NCI-H345 treated with DMSO at 0.1 percent for 48 hours (cell line): ENCODE measurements around the gene SYCE3.

Experiments
- DNase-seq: peaks from one replicate; lab custom pipeline; 2025; ENCODE audit not compliant: unreplicated experiment; lab: John Stamatoyannopoulos, UW

The SYCE3 gene

GRCh38 chr22:50600967-50601668 is 38.4 kb upstream of the SYCE3 start:
- DNase-seq: no peak

GRCh38 chr22:50600538-50600937 is 37.8 kb upstream of the SYCE3 start, which contains the start of gene MAPK8IP2:
MAPK8IP2 (plus strand) TSS chr22:50600793; CDS start chr22:50600819, 26 bp downstream.
- no peak for DNase-seq

DNA sequence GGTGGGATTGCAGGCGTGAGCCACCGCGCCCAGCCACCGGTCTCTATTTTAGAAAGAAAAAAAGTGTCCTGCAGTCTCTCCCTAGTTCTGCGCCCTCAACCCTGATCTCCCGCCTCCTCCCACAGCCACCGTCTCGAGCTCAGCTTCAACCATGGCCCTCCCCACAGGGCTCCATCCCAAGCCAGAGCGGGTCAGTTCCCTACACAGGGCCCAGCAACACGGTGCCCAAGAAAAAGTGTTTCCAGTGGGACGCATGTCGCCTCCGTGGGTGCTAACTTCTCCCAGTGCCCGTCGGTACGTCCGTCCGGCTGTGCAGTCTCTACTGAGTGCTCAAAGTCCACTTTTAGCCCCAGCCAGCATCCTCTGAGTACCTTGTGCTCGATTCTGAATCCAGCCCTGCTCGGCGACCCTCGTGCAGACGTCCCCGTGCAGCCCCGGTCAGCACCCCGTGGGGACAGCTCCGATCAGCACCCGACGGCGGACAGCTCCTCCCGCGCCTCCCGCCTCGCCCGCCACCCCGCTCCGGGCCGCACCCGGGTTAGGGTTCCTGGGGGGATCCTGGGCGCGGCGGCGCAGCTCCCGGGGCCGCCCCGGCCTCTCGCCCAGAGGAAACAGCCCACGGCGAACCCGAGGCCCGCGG is 37.2 kb upstream of the SYCE3 start:
- DNase-seq: no peak

DNA sequence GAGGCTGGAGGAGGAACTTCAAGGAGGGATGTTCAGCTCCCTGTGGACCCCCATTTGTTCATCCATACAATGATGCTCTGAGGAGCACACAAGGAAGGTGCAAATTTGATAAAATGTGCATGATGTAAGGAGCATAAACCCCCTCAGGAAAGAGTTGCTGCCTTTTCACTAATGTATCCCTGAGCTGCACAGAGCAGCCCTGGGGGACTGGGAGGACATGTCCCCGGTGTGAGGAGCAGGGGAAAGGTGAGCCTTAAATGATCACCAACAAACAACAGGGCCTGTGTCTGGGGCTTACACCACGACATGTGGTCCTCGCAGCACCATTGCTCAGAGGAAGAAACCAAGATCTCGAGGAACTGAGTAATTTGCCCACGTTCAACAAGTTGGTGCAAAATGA is 34.4 kb upstream of the SYCE3 start:
- DNase-seq: no peak

- no peak for DNase-seq
Observed at GRCh38 chr22:50595189-50595588, 32.5 kb upstream of the SYCE3 start.

GRCh38 chr22:50587407-50587806 is 24.7 kb upstream of the SYCE3 start:
- no peak for DNase-seq

DNA sequence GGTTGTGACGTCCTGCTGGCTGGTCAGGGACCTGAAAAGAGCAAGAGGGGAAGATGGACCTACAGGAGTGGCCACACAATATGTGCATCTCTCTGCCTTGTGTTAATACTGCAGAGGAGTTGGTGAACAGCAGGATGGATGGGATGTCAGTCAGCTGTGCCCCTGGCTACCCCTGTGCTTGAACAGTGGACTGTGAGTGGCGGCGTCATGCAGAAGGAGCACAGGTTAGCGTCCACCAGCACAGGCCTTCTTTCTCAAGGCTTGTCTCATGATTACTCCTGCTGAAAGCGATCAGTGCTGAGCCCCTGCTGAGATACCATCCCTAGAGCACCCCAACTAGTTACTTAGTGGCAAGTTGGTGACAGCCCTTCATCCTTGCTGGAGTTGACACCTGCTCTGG is 23.7 kb upstream of the SYCE3 start:
- DNase-seq: no peak

DNA sequence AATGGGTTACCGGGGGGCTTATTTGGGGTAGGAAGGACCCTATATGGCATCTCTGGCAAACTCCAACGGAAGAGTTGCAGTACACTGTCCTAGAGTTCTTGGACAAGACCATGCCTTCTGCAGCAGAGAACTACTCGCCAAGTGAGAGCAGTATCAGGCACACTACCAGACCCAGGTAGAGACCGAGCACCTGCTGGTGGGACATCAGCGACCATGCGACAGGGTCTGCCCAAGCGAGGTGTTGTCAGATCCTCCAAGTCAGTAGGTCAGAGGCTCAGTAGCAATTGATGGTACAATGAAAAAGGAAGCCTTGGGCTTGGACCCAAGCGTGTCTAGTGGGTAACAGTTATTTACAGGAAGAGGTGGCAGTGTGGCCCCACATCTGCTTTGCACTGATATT is 23.1 kb upstream of the SYCE3 start:
- no peak for DNase-seq

DNA sequence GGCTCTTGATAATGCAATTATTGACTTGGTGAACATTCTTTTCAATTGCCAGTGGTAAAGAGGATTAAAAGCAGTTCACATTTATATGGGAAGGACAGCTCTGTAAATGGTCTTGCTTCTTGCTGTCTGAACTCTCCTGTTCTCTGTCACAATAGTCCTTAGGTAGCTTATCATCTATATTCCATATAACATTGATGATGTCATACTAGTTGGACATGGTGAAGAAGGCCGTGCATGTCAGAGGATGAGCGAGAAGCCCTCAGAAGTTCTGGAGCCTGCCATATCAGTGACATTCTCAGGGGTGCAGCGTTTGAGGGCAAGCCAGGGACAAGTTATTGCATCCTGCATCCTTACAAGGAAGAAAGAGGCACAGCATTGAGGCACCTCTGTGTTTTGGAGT is 22.5 kb upstream of the SYCE3 start:
- DNase-seq: no peak

DNA sequence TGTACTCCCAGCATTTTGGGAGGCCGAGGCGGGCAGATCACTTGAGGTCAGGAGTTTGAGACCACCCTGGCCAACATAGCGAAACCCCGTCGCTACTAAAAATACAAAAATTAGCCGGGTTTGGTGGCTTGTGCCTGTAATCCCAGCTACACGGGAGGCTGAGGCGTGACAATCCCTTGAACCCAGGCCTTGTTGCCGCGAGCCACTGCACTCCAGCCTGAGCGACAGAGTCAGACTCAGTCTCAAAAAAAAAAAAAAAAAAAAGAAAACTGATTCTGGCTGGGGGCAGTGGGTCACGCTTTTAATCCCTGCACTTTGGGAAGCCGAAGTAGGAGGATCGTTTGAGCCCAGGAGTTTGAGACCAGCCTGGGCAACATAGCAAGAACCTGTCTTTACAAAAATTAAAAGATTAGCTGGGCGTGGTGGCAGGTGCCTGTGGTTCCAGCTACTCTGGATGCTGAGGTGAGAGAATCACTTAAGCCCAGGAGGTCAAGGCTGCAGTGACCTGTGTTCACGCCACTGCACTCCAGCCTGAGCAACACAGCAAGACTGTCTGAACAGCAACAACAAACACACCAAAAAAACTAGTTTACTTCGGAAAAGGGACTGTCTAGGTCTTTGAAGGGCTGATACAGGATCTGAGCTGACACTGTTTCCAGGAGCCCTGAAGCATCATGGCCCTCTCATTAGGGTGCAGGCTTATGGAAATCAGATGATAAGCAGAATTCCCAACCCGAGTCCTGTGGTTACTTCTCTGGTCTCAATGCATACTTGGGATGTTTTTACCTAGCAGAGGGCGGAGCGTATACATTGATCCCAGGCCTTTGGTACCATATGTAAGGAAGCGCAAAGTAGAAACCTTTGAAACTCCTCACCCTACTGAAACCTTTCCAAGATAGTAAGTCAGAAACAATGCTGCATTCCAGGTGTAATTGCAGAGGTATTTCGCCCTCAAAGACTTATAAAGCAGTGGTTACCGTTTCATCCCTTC is 21.7 kb upstream of the SYCE3 start:
- no peak for DNase-seq

DNA sequence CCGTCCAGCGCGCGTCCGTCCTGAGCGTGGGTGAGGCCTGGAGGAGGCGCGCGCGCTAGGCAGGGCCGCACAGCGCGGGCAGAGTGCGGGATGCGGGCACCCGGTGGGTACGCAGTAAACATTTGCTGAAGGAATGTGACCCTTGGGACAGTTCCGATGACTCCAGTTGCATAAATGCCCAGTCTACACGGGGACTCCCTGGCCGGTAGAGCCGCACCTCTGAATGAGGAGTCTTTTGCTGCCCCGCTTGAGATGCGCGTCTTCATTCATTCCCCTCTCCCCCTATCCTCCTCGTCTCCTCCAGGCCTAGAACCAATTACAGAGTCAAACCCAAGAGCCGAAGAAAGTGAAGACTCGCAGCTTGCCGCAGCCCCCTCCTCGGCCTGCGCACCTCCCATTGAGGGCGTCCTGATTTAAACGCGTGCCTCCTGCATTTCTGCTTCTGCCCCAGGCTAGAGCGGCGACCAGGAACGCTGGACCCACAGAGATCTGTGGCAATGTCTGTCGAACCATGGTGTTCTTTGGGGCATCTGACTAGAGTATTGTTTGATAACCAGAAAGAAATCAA is 20.7 kb upstream of the SYCE3 start:
- no peak for DNase-seq

- DNase-seq: peak; percentile 90
Observed at GRCh38 chr22:50582493-50583293, 20.0 kb upstream of the SYCE3 start, which contains the start of gene CHKB. CHKB (minus strand) TSS chr22:50582849; CDS start chr22:50582781, 68 bp downstream.

DNA sequence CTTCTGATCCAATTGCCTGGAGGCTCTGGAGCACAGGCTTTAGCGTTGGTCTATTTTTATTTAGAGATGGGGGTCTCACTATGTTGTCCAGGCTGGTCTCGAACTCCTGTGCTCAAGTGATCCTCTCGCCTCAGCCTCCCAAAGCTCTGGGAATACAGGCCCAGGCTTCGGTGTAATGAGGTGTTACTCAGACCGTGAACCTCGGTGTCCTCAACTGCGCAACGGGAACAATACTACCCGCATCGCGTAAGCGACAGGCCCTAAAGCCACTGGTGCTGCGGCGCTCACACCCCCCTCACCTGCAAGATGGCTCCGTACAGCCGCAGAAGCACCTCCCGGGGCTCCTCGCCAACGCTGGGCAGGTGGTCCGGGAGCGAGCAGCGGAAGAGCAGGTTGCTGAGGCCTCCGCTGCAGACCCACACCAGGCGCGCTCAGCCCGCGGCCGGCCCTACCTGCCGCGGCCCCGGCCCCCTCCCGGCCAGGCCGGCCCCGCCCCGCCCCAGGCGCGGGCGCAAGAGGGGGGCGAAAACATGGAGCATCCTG is 19.3 kb upstream of the SYCE3 start:
- no peak for DNase-seq

GRCh38 chr22:50581031-50581949 is 18.6 kb upstream of the SYCE3 start:
- DNase-seq: no peak

GRCh38 chr22:50579752-50580151 is 17.0 kb upstream of the SYCE3 start:
- no peak for DNase-seq

GRCh38 chr22:50578776-50579310 is 16.1 kb upstream of the SYCE3 start:
- DNase-seq: no peak

GRCh38 chr22:50577987-50578775 is 15.5 kb upstream of the SYCE3 start, which contains the start of gene CPT1B:
CPT1B (minus strand) TSS chr22:50578427; CDS start chr22:50577915, 512 bp downstream.
- no peak for DNase-seq

DNA sequence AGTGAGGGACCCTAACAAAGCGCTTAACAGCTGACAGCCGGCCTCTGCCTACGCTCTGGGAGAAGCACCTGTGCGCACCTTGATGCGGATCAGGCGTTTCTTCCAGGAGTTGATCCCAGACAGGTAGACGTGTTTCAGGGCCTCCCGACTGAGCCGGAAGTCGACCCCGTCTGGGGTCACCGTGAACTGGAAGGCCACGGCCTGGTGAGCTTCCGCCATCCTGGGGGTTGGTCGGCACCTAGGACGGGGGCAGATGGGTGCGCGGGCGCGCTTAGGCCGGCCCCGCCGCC is 14.9 kb upstream of the SYCE3 start:
- no peak for DNase-seq
